Measurements from ENCODE around the gene ZFAND5.

DNA sequence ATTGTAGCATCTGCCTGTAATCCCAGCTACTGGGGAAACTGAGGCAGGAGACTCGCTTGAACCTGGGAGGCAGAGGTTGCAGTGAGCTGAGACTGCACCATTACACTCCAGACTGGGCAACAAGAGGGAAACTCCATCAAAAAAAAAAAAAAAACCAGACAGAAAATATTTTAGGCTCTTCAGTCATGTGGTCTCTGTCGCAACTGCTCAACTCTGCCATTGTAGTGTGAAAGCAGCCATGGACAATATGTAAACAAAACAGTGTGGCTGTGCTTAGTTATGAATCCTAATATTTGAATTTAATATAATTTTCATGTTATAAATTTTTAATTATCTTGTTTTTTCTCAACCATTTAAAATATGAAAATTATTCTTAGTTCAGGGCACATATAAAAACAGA is 38.4 kb downstream of the ZFAND5 start:
- TF ChIP-seq, protein P1, sequence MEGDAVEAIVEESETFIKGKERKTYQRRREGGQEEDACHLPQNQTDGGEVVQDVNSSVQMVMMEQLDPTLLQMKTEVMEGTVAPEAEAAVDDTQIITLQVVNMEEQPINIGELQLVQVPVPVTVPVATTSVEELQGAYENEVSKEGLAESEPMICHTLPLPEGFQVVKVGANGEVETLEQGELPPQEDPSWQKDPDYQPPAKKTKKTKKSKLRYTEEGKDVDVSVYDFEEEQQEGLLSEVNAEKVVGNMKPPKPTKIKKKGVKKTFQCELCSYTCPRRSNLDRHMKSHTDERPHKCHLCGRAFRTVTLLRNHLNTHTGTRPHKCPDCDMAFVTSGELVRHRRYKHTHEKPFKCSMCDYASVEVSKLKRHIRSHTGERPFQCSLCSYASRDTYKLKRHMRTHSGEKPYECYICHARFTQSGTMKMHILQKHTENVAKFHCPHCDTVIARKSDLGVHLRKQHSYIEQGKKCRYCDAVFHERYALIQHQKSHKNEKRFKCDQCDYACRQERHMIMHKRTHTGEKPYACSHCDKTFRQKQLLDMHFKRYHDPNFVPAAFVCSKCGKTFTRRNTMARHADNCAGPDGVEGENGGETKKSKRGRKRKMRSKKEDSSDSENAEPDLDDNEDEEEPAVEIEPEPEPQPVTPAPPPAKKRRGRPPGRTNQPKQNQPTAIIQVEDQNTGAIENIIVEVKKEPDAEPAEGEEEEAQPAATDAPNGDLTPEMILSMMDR (IDR thresholded peaks at IDR 0.05) = no peak
- no peak for TF ChIP-seq POLR2A (IDR thresholded peaks at IDR 0.05)

Measured in right lobe of liver (tissue), 4 donors.